Activated CD4-positive, alpha-beta T cell treated with anti-CD3 and anti-CD28 coated beads, Interleukin-2, amount 50 U/mL, for 4 hours (primary cell): Measurements from ENCODE around the gene ASPDH.

Source experiments
- DNase-seq, 2 experiments: peaks; one replicate each; pipeline ENCODE4 v3.0.0-alpha.2; 2020

ASPDH gene

DNA sequence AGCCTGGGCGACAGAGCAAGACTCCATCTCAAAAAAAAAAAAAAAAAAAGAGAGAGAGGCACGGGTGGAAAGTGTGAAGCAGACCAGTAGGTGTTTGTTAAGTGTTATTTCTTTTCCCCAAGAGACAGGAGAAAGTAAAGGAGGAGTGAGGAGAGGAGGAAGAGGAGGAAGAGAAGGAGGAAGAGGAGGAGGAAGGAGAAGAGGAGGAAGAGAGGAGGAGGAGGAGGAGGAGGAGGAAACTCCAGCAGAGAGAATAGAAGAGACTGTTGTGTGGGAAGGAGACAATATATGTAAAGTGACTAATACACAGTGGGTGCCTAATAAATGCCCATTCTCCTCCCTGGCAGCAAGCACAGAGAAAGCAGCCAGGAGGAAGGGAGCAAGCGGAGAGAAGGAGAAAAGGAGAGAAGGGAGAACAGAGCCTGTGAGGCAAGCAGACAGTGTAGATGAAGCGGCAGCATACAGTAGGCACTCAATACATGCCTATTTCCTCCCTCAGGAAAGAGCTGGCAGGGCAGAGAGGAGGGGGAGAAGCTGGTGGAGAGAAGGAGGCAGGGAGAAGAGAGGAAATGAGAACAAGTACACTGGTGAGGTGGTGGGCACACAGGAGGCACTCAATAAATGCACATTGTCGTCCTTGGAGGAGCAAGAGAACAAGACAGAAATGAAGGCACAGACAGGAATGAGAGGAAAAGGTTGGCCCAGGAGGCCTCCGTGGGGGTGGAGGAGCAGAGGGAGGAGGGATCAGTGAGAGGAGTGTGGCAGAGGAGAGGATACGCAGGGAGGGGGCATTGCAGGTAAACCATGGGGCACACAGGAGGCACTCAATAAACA, 19.3 kb downstream of the ASPDH start:
- DNase-seq: no peak

DNA sequence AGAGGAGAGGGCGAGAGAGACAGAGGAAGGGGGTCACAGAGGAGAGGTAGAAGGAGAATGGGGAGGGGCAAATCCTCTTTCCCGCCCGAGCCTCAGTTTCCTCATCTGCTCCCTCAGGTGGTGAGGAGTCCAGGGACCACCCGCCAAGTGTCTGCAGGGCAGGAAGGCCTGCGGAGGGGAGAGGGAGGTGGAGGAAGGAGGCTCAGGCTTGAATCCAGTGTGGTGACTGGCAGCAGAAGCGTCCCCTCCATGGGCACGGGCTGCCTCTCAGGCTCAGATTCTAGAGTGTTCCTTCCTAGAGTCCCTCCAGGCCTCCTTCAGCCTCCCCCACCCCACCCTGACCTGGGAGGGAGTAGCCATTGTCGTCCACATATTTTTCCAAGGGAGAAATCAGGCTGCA, 20.5 kb downstream of the ASPDH start:
- no peak for DNase-seq

DNA sequence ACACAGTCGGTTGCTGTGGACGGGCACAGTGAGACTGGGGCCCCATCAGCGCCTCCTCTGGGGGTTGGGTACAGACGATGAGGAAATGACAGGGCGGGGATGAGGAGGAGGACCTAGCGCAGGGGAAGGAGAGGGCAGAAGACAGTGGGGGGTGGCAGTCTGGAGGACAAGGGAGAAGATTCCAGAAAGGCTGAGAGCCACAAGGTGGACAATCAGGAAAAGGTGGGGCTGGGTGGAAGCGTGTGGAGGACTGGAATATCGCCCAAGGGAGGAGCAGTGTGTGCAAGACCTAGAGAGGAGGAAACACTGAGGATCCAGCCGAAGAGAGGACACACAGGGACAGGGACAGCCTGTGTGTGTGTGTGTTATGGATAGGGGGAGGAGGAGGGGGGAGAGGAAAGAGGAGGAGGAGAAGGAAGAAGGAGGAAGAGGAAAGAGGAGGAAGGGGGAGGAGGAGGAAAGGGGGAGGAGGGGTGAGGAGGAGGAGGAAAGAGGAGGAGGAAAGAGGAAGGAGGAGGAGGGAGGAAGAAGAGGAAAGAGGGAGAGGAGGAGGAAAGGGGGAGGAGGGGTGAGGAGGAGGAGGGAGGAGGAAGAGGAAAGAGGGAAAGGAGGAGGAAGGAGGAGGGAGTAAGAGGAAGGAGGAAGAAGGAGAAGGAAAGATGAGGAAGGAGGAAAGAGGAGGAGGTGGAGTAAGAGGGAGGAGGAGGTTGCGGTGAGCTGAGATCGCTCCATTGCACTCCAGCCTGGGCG, 21.2 kb downstream of the ASPDH start:
- peak; percentile 25 to 28 for DNase-seq

DNA sequence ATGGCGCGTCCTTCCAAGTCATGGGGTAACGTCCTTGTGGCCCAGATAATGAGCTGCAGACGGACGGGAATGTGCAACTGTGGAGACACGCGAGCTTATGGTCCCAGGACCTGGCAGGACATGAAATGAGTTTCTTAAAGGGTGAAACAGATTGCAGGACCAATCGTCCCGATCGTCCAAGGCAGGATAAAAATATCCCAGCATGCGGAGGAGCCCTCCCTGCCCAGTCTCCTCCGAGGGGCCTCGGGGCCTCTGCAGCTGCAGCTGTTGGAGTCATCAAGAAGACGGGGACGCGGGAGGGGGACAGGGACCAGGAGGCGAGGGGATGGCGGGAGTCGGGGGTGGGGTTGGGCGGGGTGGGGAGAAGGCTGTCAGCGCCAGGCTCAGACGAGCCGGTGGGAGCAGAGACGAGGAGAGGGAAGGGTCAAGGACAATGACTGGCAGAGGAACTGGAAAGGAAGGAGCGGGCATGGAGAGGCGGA, 22.7 kb downstream of the ASPDH start:
- no peak for DNase-seq

DNA sequence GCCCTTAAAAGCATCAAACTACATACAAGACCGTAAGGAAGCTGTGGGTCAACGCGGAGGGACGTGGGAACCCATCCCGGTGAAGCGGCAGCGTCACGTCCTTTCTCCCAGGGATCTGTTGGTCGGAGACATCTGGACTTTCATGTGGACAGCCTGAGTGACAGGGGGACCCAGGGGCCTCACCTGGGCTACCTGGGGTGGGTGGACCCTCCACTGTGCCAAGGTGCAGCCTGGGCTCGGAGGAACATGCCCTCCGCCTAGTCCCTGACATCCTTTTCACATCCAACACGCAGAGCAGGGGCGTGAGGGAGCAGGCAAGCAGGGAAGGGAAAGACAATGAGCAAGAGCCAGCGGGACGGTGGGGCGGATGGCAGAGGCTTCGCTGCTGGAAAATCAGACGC, 23.3 kb downstream of the ASPDH start:
- no peak for DNase-seq

DNA sequence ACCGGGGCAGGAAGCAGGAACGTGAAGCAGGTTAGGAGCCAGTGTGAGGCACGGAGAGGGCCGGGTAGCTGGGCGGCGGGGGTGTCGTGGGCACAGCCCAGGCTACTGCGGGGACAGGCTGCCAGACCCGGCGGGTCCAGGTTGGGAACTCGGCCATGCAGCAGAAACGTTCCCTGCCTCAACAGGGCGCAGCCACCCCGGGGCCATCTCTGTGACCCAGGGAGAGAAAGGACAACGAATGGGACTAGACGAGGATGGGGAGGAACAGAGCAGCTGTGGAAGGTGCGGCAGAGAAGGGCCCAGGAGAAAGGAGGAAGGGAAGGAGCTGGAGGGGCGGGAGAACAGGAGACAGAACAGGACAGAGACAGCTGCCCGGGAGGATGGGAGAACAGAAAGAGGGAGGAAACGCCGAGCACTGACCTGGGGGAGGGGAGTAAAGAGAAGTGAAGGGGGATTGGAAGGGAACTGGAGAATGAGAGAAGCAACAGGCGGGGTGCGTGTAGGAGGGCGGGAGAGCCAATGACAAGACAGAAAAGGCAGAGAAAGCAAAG, 24.2 kb downstream of the ASPDH start:
- DNase-seq: no peak

DNA sequence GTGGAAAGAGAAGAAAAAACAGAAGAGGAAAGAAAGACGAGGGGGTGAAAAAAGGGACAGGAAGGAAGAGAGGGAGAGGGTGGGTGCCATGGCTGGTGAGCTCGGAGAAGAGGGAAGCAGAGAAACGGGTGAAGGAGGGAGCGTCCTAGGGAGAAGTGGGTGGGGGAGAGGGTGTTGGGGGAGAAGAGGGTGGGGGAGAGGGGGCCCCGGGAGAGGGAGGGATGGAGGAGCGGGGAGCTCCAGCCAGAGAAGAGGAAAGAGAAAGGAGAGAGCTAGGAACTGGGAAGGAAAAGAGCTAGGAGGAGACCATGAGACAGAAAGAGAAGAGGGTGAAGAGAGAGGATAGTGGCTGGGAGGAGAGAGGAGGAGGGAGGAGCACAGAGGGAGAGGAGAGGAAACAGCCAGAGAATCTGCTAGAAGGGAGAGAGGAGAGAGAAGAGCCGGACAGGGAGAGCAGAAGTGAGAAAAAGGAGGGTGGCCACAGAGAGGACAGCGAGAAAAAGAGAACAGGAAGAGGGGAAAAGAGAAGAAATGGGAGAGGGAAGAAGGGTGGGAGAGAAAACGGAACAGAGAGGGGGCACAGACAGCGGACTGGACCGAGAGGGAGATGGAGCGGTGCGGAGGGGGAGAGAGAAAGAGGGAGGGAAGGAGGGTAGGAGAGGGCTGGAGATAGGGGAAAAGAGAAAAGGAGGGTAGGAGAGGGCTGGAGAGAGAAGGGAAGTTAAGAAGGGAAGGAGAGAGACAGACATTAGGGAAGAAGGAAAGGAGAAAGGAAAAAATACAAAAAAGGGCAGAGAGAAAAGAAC, 25.1 kb downstream of the ASPDH start:
- no peak for DNase-seq

DNA sequence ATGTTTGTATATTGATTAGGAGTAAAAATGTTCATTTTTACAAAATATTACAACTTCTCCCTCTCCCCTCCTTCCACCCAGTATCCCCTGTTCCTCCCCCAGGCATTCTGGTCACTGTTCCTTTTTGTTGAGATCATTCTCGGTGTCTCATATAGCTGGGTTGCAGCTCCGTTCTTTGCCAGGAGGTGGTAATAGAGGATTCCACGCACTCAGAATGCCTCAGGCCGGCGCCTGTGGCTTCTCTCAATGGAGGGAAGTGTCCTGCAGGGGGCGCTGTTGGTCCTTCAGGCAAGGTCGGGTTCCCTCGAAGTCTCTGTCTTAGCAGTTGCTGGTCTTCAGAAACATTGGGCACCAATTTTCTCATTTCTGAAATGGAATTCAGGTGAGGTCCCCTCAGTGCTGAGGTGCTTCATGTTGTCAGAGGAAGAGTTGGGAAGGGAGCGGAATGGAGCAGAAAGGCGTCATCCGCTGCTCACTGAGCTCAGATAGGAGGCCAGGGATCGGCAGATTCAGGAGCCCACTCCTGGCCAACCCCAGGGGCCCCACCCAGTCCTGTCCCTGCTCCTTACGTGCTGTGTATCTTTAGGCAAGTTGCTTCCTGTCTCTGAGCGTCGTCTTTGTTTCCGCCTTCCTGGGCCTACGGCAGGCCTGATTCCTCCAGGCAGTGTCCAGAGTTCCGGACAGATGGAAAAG, 26.7 kb downstream of the ASPDH start:
- DNase-seq: peak; percentile 36 to 44

DNA sequence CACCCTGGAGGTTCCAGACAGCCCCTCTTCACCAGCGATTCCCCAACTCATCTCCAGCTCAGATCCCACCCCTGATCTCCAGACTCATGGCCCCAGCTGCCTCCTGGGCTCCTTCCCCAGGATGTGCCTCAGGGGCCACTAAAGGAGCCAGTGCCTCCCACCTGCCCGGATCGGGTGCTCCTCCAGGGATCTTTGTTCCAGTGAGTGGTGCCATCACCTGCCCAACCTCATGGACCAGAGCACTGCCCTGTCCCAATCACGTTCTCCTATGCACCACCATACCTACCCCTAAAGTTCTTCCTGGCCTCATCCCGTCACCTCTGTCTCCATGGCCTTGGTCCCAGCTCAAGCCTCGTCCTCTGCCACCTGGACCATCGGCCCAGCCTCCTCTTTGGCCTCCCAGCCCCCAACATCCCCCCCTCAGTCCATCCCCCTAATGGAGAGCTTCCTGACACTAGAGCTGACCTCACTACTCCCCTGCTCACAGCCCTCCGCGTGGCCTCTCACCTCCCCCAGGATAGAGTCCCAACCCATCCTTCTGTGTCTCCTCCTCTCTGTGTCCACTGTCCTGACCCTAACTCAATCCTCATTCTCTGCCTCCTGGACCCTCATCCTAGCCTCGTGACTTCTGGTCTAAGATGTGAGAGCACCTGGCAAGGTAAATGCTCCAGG, 28.3 kb downstream of the ASPDH start:
- DNase-seq: no peak

DNA sequence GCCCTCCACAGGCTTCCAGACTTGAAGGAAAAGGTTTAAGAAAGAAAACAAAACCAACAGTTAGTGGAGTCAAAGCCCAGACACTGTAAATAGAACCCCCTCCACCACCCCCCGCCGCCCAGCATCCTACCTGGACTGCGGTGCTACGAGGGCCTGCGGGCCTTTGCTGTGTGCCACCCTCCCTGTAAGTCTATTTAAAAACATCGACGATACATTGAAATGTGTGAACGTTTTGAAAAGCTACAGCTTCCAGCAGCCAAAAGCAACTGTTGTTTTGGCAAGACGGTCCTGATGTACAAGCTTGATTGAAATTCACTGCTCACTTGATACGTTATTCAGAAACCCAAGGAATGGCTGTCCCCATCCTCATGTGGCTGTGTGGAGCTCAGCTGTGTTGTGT, 30.8 kb downstream of the ASPDH start:
- DNase-seq: no peak

DNA sequence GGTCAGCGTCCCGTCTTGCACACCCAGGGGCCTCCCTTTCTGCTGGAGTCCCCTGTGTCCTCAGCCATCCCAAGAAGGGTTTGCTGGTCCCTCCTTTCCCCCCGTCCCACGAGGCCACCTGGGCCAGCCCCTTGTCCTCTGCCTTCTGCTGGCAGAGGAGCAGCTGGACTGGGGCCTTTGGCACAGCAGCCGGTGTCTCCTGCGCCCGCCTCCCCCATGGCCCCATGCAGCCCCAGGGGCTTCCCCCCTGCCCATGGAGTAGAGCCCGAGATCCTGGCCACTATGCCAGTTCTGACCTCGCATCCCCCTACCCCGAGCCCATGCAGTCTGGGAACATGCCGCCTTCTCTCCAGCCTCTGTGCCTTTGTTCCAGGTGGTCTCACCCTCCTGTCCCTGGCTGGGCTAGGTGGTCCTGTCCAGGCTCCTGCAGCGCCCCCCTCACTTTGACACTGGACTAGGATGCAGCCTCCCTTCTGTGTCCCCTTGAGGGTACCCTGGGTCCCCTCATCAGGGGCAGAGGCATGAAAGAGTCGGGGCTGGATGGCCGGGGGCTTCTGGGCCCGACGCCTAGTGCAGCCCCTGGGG, 31.4 kb downstream of the ASPDH start:
- no peak for DNase-seq

DNA sequence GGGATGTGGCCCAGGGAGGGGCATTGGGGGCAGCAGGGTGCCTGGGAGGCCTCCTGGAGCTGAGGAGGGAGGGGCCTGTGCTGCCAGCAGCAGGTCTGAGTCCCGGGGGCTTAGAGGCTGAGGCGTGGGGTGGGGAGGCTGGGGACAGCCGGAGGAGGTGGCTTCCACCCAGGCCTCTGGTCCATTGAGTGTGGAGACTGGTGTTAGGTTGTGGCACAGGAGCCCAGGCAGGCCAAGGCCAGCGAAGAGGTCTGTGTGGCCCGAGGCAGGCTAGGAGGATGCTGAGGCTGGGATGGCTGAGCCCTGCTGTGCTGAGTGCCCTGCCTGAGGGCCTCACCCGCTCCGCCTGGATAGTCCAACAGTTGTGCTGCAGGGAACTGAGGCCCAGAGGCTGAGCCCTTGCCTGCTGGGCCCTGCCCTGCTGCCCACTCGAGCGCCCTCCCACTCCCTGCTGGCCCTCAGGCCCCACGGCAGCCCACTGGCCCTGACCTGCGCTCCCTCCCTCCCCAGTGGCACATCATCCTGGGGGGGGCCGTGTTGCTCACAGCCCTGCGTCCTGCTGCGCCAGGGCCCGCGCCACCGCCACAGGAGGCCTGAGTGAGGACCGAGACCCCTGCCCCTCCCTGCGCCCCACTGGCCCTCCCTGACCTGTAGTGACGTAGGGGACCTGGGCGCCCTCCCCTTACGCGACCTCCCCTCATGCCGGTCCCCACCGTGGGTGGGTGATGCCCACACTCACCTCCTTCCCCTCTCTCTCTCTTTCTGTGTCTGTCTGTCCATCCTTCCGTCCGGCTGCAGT, 32.2 kb downstream of the ASPDH start:
- no peak for DNase-seq

DNA sequence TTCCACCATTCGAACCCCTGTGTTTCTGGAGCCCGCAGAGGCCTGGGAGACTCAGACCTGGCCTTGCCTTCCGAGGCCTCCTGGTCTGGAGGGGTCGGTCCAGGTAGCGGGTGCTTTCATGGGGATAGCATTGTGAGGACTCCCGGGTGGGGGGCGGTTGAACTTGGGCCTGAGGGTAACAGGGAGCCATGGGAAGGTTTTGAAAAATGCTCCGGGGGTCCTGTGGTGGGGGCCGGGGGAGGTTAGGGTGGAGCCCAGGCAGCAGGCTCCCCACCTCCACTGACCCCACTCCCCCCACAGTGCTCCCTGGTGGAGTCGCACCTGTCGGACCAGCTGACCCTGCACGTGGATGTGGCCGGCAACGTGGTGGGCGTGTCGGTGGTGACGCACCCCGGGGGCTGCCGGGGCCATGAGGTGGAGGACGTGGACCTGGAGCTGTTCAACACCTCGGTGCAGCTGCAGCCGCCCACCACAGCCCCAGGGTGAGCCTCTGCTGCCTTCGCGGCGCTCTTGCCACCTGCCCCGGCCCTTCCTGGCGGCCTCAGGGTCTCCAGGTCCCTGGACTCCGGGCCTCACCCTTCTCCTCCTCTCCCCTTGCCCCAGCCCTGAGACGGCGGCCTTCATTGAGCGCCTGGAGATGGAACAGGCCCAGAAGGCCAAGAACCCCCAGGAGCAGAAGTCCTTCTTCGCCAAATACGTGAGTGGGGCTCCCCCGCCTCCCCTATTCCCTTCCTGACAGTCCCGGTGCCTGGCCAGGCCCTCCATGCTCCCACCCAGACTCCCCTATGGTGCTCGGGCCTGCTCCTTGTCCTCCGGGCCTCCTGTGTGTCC, 33.2 kb downstream of the ASPDH start:
- DNase-seq: no peak

DNA sequence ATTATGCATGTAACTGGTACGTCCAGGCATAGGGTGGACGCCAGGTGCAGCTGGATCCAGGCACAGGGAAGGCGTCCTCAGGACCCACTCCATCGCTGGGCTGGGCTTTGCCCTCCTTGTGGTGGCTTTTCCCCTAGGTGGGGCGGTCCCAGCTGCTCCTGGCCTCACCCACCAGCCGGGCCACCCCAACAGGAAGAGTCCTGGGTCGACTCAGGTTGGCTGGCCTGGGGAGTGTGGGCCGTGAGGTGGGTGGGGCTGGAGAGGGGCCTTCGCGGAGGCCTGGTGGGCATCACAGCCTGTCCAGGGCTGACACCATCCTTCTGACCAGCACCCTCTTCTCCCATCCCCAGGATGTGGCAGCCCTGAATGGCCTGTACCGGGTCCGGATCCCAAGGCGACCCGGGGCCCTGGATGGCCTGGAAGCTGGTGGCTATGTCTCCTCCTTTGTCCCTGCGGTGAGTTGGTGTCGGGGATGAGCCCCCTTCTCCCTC, 33.9 kb downstream of the ASPDH start:
- DNase-seq: no peak

DNA sequence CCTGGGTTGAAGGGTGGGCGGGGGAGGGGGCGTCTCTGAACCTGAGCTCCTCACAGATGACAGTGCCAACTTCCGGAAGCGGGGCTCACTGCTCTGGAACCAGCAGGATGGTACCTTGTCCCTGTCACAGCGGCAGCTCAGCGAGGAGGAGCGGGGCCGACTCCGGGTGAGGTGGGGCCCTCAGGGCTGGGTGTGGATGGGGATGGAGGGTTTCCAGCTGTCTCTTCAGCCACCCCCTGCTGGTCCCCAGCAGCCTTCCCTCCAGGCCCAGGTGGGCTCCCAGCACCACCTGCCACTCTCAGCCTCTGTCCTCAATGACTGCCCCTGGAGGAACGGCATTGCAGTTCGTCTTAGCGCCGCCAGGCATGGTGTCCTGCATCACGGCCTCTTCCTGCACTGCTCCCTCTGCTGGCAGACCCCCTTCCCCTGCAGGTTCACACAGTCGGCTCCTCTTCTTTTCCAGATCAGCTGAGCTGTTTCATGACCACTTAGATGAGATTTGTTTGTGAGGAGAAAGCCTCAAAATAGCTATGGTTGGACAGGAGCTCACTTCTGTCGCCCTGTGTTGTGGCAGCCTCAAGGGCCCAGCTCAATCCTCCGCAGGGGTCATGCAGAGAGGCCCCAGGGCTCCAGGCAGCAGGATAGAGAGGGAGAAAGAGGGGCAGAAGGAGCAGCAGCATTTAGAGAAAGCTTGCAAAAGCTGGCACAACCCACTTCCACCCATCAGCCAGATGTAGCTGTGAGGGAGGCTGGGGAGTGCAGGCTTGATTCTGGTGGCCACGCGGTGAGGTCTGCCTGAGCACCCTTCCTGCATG, 34.6 kb downstream of the ASPDH start:
- DNase-seq: no peak

DNA sequence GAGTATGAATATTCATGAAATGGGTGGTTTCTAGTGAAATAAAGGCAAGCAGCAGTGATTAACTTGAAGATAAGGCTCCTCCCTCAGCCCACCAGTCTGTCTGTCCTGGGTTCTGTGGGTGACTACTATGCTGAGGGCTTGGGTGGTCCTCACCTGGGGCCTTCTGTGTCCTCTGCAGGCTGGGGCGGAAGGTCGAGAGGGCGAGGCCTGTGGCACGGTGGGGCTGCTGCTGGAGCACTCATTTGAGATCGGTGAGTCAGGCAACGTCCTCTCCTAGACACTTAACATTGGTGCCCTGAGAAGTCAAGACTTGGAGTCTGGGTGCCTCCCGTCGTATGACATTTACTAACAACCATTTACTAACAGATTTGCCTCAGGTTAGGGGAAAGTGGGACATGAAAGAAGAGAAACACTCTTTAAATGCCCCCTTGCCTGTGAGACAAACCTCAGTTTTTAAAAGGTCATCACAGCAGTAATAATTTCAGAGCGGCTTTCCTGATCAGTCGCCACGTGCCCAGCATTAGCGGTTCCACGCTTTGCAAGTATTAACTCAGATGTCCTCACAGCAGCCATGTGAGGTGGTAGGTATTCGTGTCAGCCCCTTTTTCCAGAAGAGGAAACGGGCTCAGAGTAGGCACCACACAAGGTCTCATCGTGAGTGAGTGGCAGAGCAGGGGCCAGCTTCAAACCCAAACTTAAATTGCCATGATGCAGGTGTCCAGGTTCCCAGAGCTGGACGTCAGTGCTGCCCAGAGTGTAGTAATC, 35.8 kb downstream of the ASPDH start:
- no peak for DNase-seq

DNA sequence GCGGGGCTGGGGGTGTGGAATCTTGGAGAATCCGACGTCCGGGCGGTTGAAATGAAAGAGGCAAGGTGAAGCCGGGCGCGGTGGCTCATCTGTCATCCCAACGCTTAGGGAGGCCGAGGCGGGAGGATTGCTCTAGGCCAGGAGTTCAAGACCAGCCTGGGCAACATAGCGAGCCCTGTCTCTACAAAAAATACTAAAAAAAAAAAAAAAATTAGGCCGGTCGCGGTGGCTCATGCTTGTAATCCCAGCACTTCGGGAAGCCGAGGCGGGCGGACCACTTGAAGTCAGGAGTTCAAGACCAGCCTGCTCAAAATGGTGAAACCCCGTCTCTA, 36.8 kb downstream of the ASPDH start:
- no peak for DNase-seq
